HG03469 (cell line): ENCODE data around the gene HTR3A.

Source experiments
- ATAC-seq: cut with Tn5 transposase; IDR thresholded peaks from one replicate; pipeline ENCODE4 v1.9.1; 2021; ENCODE audit warnings: mild to moderate bottlenecking, moderate library complexity, moderate number of reproducible peaks; ENCODE audit not compliant: unreplicated experiment

The HTR3A gene

DNA sequence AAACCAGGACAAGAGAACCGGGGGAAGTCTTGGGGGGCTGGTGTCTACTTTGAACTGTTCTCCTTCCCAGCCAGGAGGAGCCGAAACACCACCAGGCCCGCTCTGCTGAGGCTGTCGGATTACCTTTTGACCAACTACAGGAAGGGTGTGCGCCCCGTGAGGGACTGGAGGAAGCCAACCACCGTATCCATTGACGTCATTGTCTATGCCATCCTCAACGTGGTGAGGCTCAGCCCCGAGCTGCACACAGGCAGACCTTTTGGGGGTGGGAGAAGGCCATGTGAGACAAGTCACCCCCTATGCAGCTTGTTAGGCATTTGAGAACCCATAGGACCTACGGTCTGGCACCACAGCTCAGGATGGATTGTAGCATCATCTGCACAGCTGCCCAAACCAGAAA lies 2.8 kb downstream of the HTR3A start:
- ATAC-seq, result no peak

DNA sequence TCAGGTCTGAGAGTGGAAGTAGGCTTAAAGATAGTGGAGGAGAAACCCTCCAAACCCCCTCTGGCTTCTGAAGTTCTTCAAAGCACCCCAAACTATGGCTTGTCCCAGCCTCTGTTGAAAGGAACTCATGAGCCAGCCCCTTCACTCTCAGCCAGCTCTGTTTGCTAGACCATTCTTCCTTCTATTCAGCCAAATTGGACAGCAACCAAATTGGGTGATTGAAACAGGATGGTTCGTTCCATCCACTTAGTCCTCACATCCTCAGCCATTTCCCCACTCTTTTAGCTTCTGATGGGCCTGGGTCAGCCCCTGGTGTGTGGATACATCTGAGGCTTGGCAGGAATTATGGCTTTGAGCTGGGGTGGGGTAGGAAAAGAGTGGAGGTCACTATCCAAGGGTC lies 4.5 kb downstream of the HTR3A start:
- ATAC-seq, result no peak

DNA sequence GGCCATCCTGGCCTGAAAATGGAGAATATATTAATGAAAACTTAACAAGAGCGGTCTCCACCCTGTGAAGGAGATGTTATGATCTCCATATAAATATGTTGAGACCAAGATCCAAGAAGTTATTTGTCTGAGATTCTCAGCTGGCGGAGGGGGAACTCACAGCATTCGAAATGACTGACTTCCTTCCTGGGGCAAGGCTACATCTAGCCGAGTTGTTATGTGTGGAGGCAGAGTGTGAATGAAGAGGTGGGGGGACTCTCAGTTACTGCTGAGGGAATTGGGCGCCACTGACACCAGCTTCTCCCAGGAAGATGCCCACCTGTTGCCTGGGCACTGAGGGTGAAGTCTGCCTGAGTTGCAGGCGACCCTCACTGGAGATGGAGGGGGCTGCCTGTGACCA lies 5.9 kb downstream of the HTR3A start:
- no peak for ATAC-seq

DNA sequence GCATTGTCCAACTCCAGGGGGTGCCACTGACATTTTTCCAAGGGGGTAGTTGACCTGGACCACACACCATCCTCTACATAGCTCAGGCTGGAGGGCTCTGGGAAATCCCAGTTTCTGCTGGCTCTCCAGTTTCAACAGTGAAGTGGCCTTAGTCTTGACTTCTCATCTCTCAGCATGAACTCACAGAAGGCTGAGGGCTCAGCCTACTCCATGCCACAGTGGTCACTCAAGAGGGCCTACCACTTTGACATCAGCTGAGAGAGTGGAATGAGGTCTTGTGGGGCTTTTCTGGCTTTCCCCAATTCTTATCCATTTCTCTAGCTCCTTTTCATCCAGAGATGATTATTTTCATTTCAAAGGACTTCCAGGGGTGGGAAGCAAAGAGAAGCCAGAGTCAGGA lies 7.4 kb downstream of the HTR3A start:
- no peak for ATAC-seq

DNA sequence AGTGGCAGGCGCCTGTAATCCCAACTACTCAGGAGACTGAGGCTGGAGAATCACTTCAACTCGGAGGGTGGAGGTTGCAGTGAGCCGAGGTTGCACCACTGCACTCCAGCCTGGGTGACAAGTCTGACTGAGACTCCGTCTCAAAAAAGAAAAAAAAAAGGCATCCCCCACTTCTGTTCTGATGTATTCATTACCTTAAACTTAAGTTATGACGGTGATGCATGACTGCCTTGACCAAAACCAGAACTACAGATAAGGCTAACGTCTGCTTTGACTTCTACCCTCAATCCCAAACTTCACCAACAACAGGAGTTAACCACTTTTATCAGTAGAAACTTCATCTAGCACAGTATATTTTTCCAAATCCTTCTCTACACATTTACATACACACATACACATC lies 9.9 kb downstream of the HTR3A start:
- no peak for ATAC-seq

DNA sequence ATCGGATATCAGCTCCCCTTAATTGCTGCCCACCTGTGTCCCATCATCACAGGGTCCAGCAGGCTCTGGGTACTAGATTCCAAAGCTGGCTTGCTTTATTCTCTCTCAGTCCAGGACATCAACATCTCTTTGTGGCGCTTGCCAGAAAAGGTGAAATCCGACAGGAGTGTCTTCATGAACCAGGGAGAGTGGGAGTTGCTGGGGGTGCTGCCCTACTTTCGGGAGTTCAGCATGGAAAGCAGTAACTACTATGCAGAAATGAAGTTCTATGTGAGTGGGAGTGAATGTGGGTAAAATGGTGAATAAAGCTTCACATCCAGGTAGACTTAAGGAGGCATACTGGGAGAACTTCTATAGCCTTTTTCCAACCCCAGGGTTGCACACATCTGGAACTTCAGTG lies 11.0 kb downstream of the HTR3A start:
- ATAC-seq, result no peak

DNA sequence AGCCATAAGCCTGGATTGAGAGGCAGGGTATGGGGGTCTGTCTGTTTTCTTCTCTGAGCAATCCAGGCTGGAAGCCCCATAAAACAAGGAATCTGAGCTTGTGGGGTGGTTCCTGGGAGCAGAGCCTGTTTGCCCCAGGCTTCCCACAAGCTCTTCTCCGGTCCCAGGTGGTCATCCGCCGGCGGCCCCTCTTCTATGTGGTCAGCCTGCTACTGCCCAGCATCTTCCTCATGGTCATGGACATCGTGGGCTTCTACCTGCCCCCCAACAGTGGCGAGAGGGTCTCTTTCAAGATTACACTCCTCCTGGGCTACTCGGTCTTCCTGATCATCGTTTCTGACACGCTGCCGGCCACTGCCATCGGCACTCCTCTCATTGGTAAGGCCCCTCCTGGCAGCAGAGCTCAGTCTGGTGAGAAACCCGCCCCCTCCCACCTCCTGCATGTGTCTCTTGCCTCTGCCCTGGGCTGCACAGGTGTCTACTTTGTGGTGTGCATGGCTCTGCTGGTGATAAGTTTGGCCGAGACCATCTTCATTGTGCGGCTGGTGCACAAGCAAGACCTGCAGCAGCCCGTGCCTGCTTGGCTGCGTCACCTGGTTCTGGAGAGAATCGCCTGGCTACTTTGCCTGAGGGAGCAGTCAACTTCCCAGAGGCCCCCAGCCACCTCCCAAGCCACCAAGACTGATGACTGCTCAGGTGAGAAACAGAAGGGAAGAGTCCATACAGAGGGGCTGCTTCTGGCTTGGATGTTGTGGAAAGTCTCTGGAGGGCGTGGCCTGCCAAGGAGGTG lies 11.6 kb downstream of the HTR3A start:
- ATAC-seq, result no peak

DNA sequence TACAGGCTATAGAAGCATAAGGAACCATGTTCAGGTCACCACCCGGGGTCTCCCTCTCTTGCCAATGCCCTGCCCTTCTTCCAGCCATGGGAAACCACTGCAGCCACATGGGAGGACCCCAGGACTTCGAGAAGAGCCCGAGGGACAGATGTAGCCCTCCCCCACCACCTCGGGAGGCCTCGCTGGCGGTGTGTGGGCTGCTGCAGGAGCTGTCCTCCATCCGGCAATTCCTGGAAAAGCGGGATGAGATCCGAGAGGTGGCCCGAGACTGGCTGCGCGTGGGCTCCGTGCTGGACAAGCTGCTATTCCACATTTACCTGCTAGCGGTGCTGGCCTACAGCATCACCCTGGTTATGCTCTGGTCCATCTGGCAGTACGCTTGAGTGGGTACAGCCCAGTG lies 14.5 kb downstream of the HTR3A start:
- ATAC-seq, result no peak

DNA sequence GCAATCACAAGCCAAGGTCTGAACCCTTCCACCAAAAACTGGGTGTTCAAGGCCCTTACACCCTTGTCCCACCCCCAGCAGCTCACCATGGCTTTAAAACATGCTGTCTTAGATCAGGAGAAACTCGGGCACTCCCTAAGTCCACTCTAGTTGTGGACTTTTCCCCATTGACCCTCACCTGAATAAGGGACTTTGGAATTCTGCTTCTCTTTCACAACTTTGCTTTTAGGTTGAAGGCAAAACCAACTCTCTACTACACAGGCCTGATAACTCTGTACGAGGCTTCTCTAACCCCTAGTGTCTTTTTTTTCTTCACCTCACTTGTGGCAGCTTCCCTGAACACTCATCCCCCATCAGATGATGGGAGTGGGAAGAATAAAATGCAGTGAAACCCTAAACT lies 15.0 kb downstream of the HTR3A start:
- ATAC-seq, result no peak

DNA sequence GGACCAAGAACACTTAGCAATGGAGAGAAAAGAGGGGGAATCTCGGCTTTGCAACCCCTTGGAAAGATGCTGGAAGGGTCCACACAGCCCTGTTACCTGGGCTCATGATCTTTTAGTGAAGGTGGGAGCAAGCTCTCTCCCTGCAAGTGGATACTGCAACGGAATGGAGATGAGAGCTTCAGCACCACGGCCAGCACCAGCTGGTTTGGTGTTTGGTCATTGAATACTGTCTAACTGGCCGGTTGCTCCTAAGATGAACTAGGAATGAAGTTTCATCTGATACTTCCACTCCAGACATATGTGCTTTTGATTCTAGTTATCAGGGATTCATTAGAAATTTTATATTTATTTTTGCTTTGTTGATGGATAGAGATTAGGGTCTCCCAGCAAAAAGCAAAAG lies 16.3 kb downstream of the HTR3A start:
- ATAC-seq, result no peak

DNA sequence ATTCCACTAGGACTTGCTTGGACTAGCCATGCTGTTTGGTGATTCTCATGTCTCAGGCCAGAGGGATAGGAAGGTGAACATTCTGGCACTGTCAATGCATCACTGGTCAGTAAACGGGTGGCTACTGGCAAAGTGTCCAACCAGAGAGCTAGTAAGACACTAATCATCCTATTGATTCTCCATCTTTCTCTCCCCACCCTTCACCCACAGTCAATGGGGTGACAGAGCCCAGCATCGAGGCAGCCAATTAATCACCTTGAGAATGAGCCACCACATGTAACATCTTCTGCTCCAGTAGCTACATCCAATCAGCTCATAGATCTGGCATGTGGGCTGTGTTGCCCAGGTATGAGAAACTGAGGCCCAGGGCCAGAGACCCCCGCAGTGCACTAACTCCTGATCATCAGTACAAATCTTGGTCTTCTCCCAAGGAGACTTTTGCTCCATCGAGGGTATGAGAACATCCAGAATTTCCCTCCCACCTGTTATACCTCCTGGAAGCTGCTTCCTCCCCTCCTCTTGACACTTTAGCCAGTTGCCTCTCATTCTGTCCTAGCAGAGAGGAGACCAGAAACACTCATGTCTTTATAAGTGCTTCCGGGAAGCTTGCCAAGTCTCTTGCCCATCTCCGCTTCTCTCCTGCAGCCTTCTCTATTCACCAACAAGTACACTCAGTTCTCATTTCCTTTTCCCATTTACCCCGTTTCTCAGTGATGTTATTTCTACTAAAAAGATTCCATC lies 17.0 kb downstream of the HTR3A start:
- ATAC-seq, result no peak

DNA sequence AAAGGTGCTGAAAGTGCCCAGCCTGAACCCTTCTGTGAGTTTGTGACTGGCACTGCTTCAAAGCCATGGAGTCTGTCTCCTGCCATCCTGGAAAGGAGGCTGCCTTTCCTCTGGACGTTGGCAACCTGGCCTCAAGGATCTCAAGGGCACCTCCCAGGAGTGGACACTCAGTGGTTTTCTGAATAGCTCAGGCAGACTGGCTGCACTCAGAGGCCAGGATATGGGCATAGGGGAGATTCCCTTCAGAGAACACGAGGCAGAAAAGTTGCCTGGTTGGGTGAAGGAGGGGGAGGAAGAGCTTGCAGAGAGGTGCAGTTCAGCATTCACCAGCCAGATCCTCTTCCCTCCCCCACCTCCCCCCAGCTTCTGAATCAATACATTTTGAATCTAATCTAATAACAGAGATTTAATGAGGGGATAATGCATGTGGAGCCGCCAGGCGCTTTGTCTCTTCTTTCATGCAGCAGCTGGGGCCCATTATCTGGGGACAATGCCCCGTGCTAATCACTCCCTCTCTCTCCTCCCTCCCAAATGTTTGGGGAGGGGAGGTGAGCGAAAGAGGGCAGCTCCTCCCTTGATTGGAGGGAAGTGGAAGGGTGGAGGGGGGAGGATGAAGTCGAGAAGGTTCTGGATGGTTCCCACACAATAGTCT lies 17.7 kb downstream of the HTR3A start:
- no peak for ATAC-seq

DNA sequence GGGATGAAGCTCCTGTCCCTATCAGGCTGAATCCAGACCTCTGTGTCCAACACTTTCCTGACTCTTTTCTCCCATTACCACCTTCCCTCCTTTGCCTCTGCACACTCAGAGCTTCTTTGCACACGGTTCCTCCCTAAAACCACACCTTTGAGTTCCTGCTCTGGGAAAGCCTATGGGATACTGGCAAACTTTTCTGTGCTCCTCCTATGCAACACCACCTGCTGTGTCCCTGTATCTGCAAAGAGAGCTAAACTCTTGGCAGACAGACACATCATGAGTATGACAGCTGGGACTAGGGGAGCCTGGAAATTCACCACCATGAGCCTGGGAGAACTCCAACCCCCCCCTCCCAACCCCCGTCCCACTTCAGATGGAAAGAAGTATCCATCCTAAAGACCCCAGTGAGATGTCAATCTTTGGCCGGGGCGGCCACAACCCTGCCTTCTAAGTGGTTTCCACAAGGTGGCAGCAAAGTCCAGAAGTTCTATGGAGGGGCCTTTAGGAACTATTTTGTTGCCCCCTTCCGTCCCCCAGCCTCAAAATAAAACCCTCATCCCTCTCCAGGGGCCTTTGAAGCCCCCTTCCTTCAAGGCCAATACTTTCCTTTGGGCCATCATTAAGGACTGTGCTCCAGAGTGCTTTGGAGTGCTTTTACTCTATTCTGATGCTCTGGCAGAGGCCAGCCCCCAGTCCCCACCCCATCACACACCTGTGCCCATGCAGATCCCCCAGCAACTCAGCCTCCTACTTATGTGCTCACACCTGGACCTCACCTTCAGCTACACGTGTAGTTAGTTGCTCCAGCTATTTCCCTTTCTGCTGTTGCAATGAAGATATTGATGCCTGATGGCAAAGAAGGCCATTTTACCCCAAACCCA lies 19.4 kb downstream of the HTR3A start:
- no peak for ATAC-seq

DNA sequence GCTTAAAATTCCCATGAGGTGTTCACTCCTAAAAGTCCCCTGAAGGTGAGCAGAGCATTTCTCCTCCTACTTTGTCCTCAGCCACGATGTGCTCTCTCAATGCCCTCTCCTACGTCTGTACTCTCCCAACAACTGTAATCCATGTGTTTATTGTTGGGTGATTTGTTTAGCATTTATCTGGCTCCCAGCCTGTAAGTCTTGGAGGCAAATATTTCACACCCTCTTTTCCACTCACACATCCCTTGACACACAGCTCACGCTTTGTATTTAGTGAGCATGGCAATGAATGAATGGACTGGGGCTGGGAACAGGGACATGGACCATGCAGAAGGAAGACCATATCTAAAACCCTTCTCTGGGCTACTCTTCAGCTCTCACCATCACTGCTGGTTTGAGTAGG lies 22.6 kb downstream of the HTR3A start:
- no peak for ATAC-seq

DNA sequence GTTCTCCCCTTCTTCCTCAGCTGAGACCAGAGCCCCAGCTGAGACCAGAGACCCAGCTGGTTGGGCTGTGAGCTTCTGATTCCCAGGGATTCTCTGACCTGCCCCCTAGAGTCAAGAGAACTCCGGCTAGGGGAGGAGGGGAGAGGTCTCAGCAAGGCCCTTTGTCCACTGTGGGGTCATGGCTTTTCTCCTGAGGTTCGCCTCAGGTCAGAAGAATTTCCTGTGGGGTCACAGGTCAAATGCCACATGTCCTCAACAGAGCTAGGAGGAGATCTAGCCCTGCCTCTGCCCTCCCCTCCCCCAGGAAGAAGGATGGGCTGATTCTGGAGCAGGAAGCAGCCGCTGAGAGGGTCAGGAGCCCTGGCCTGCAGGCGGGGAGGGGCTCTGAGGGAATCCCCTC lies 23.7 kb downstream of the HTR3A start:
- ATAC-seq, result no peak

DNA sequence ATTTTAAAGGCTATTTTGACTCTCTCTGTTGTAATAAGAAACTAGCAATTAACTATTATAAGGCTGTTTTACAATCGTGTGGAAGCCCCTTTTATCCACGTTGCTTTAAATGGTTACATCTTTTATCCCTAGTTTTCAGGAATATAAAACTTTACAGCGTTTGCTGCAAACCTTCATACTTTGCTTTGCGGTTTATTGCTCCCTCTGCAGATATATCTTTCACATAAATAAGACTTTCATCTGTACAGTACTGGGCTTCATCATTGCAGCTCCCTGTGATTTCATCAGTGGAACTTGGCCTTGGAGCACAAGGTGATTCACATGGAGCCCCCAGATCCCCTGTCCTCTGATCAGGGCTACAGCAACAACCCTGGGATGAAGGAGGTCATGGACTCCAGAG lies 25.6 kb downstream of the HTR3A start:
- no peak for ATAC-seq

DNA sequence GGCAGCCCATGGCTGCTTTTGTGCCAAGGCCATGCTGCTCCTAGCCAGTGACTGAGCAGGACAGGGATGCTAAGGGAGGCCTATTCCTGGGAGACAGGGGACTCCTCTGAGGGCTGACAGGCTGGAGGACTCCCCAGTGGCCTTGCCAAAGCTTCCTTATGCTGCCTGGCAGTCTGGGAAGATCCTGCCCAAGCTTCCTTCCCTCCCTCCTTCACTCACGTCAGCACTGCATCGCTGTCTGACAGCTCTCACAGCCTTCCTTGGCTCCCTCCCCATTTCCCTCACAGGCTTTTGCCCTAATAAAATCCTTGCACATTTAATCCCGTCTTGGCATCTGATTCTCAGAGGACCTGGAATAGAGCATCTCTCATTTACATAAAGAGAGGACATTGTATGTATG lies 26.5 kb downstream of the HTR3A start:
- no peak for ATAC-seq

DNA sequence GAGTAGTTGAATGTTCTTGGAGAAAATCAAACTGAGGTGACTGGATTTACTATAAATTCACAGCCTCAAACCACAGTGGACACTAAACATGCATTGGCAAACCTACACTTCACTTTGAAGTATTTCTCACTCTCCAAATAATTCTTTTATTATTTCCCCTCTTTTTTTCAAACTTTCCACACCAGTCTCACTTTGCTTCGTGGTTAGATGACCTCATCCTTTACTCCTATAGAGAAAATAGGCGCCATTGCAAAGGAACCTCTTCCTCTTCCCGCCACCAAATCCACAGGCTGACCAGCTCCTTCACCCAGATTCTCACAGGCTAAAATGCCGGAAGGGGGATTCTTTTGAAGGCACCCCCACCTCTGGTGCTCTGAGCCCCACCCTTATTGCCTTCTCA lies 33.4 kb downstream of the HTR3A start:
- no peak for ATAC-seq

DNA sequence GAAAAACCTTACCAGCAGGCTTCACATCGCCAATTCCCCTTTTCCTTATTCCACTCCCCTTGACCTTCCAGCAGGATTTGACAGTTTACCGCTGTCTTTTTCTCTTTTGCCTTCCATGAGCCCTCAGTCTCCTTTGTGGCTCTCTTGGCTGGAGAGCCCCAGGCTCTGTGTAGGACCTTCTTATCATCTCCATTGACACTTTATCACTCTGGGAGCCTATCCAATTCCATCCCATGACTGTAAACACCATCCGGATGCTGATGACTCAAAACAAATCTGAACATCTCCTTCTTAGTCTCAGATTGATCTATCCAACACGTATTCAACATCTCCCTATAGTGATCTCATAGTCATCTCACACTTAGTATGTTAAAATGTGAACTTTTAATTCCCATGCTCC lies 36.0 kb downstream of the HTR3A start:
- ATAC-seq, result no peak

DNA sequence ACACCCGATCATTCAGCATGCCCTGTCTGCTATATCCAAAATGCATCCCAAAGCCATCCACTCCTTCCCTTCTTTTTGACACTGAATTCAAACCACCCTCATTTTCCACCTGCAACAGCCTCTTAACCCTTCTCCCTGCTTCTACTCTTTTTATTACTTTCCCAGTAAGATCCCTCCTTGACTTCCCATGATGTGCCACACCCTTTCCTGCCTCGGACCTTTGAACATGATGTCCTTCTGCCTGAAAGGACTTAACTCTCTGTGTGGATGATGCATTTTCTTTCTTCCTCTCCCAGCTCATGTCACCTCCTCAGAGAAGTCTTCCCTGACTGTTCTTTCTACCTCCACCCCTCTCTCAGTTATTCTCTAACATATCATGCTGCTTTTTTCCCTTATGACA lies 36.5 kb downstream of the HTR3A start:
- ATAC-seq, result no peak

DNA sequence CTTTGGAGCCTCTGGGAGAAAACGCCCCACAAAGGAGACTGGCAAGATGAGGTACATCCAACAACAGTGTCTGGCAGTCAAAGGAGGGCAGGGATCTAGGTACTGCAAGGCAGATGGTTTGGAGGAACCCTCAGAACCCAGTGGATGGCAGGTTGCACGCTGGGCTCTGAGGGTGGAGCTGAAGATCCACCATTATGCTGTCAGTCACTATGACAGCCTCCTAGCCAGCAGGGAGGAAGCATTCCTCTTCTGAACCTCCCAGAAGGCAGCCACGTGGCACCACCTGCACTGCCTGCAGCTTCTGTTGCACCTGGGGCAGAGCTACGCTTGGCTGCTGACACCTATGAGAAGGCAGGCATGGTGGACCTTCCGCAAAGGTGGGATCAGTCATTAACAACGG lies 40.2 kb downstream of the HTR3A start:
- no peak for ATAC-seq
